HepG2 (cell line): Measurements from ENCODE around the gene GGA1. TPM values are rescaled to one million over a fixed set of nuclear protein-coding genes. Genes with fewer than 3 reads are reported as not detected.

Source experiments
- AKNA ChIP-seq: sonication (generic); formaldehyde crosslinking; IDR thresholded peaks from 2 replicates; pipeline ENCODE4 v1.4.0; 2020; ENCODE audit warnings: missing genetic modification reagents, borderline replicate concordance
- BRF2 ChIP-seq: sonication (generic); formaldehyde crosslinking; IDR thresholded peaks from 2 replicates; pipeline ENCODE4 v1.8.1; 2022; ENCODE audit warnings: mild to moderate bottlenecking, missing genetic modification reagents
- DR1 ChIP-seq: sonication (generic); formaldehyde crosslinking; IDR thresholded peaks from 2 replicates; pipeline ENCODE4 v1.8.0; 2021; ENCODE audit warnings: mild to moderate bottlenecking, missing genetic modification reagents, inconsistent platforms
- EP300 ChIP-seq, 3 experiments: sonication (generic) in 1 of 3; formaldehyde crosslinking in 1 of 3; IDR thresholded peaks; 2 replicates each; pipeline versions ENCODE4 v1.5.1 to v1.6.1; 2011 to 2020; ENCODE audit warnings: low read depth in 2 of 3, low read length in 2 of 3, borderline replicate concordance in 1 of 3, improper control_type of control experiment in 1 of 3, mild to moderate bottlenecking in 1 of 3, missing genetic modification reagents in 1 of 3, moderate library complexity in 1 of 3
- FOXJ3 ChIP-seq: sonication (generic); formaldehyde crosslinking; IDR thresholded peaks from 2 replicates; pipeline ENCODE4 v1.4.0; 2020; ENCODE audit warnings: missing genetic modification reagents, mild to moderate bottlenecking, borderline replicate concordance
- GATAD2A ChIP-seq: IDR thresholded peaks from 2 replicates; pipeline ENCODE4 v1.6.1; 2016
- HIVEP1 ChIP-seq: sonication (generic); formaldehyde crosslinking; IDR thresholded peaks from 2 replicates; pipeline ENCODE4 v1.4.0; 2020; ENCODE audit warnings: mild to moderate bottlenecking, missing genetic modification reagents
- MED1 ChIP-seq: sonication (generic); formaldehyde crosslinking; IDR thresholded peaks from 2 replicates; pipeline ENCODE4 v1.4.0; 2020; ENCODE audit warnings: missing genetic modification reagents
- NR2F6 ChIP-seq, 2 experiments: IDR thresholded peaks; 2 replicates each; pipeline ENCODE4 v1.6.1; 2016; ENCODE audit warnings: antibody characterized with exemption in 1 of 2, mild to moderate bottlenecking in 1 of 2
- POLR2AphosphoS5 ChIP-seq: IDR thresholded peaks from 2 replicates; pipeline ENCODE4 v1.6.1; 2012; ENCODE audit warnings: low read depth, low read length
- SP5 ChIP-seq: IDR thresholded peaks from 2 replicates; pipeline ENCODE4 v1.6.1; 2016; ENCODE audit warnings: low read depth, borderline replicate concordance
- ZNF121 ChIP-seq: sonication (generic); formaldehyde crosslinking; IDR thresholded peaks from 2 replicates; pipeline ENCODE4 v1.5.0; 2020; ENCODE audit warnings: mild to moderate bottlenecking, missing genetic modification reagents
- ZNF281 ChIP-seq: sonication (generic); formaldehyde crosslinking; IDR thresholded peaks from 2 replicates; pipeline ENCODE4 v1.4.0; 2020; ENCODE audit warnings: missing genetic modification reagents, borderline replicate concordance
- ZNF292 ChIP-seq: sonication (generic); formaldehyde crosslinking; IDR thresholded peaks from 2 replicates; pipeline ENCODE4 v1.8.1; 2022; ENCODE audit warnings: mild to moderate bottlenecking, low read depth, missing genetic modification reagents, borderline replicate concordance
- ZNF597 ChIP-seq: sonication (generic); formaldehyde crosslinking; IDR thresholded peaks from 2 replicates; pipeline ENCODE4 v1.5.0; 2020; ENCODE audit warnings: missing genetic modification reagents
- ZNF607 ChIP-seq: sonication (generic); formaldehyde crosslinking; IDR thresholded peaks from 2 replicates; pipeline ENCODE4 v1.5.1; 2020; ENCODE audit warnings: missing genetic modification reagents, mild to moderate bottlenecking, borderline replicate concordance
- ZNF619 ChIP-seq: sonication (generic); formaldehyde crosslinking; IDR thresholded peaks from 2 replicates; pipeline ENCODE4 v1.4.0; 2020; ENCODE audit warnings: mild to moderate bottlenecking, missing genetic modification reagents
- ZNF772 ChIP-seq: sonication (generic); formaldehyde crosslinking; IDR thresholded peaks from 2 replicates; pipeline ENCODE4 v1.5.0; 2020; ENCODE audit warnings: mild to moderate bottlenecking, missing genetic modification reagents
- ZSCAN9 ChIP-seq: IDR thresholded peaks from 2 replicates; pipeline ENCODE4 v1.6.1; 2016; ENCODE audit warnings: borderline replicate concordance
- polyA plus RNA-seq, 8 experiments: library from polyadenylated mRNA; depleted of rRNA in 3 of 8; stranded (reverse) in 7 of 8; unstranded in 1 of 8; fragments of >200 nt; fragmentation: Illumina TruSeq in 4 of 8; extraction: Trizol in 4 of 8; gene quantifications; 2 replicates each; pipeline versions ENCODE4 v1.2.1 to v1.2.3, GENCODE V29; 2011 to 2016; ENCODE audit warnings: low read depth in 4 of 8, missing spikeins in 1 of 8, mixed read lengths in 1 of 8; ENCODE audit not compliant: insufficient read depth in 1 of 8
- total RNA-seq, 5 experiments: library from RNA; depleted of rRNA; stranded (reverse); fragments of >200 nt; fragmentation: Illumina TruSeq; extraction: Trizol; gene quantifications; 2 replicates each; pipeline ENCODE4 v1.2.3, GENCODE V29; 2016; ENCODE audit warnings: low read depth in 1 of 5

GGA1 gene
- total and polyA plus RNA-seq, 2 of the 13 experiments (the other 11 are each of a cell fraction or from before 2014, with no cell fraction given): 29.1 to 87.2 TPM

- TF ChIP-seq ZNF772 (CRISPR knock-in tag) (0 out of 2 replicates have a peak, but pooled peaks have one; percentile 36), ZSCAN9 (CRISPR knock-in tag) (no peak), ZNF121 (CRISPR knock-in tag) (no peak), DR1 (CRISPR knock-in tag) (no peak), NR2F6 (IDR thresholded peaks at IDR 0.05) (no peak), NR2F6 (CRISPR knock-in tag; IDR thresholded peaks at IDR 0.05) (no peak), MED1 (CRISPR knock-in tag) (no peak), GATAD2A (CRISPR knock-in tag) (no peak), SP5 (no peak), ZNF619 (CRISPR knock-in tag) (no peak), EP300 (IDR thresholded peaks at IDR 0.05; ENCODE audit: low read depth in 2 of 2, low read length in 2 of 2) (no peak), EP300 (CRISPR knock-in tag; IDR thresholded peaks at IDR 0.05; ENCODE audit: borderline replicate concordance) (0 out of 2 replicates have a peak, but pooled peaks have one; percentile 12), ZNF281 (CRISPR knock-in tag) (peak; percentile 53; the same call in 1 of the 2 replicates), HIVEP1 (no peak), ZNF607 (CRISPR knock-in tag) (no peak), BRF2 (CRISPR knock-in tag) (no peak), AKNA (no peak), FOXJ3 (no peak), POLR2AphosphoS5 (no peak), ZNF292 (CRISPR knock-in tag) (no peak), ZNF597 (CRISPR knock-in tag) (no peak)
Measured at GRCh38 chr22:37639771-37640590, 31.3 kb downstream of the GGA1 start (continued).
